Stimulated activated CD8-positive, alpha-beta memory T cell treated with anti-CD3 and anti-CD28 coated beads, Interleukin-12 subunit alpha, Interleukin-12 subunit beta, amount 100 ng/mL, for 24 hours (primary cell): ENCODE data around the gene DGKG.

Experiments
- DNase-seq: peaks from one replicate; pipeline ENCODE4 v3.0.0-alpha.2; 2020; ENCODE audit errors: extremely low read depth

The DGKG gene

GRCh38 chr3:186273586-186273985, 88.4 kb downstream of the DGKG start:
- DNase-seq = no peak

GRCh38 chr3:186270701-186271100, 91.3 kb downstream of the DGKG start:
- DNase-seq = no peak

GRCh38 chr3:186268616-186269448, 93.2 kb downstream of the DGKG start:
- no peak for DNase-seq

- DNase-seq = no peak
Observed at GRCh38 chr3:186267758-186268157, 94.3 kb downstream of the DGKG start.

GRCh38 chr3:186264608-186265400, 97.2 kb downstream of the DGKG start:
- DNase-seq = no peak

GRCh38 chr3:186261638-186262037, 100.4 kb downstream of the DGKG start:
- DNase-seq = no peak

- DNase-seq = no peak
Observed at GRCh38 chr3:186260726-186261125, 101.3 kb downstream of the DGKG start.

- no peak for DNase-seq
Observed at GRCh38 chr3:186259612-186260383, 102.2 kb downstream of the DGKG start.

GRCh38 chr3:186258968-186259367, 103.1 kb downstream of the DGKG start:
- no peak for DNase-seq

GRCh38 chr3:186257866-186258265, 104.2 kb downstream of the DGKG start:
- DNase-seq = no peak

GRCh38 chr3:186255703-186256331, 106.2 kb downstream of the DGKG start:
- DNase-seq = no peak

- DNase-seq = no peak
Observed at GRCh38 chr3:186254676-186255650, 107.1 kb downstream of the DGKG start.

GRCh38 chr3:186251948-186252619, 110.0 kb downstream of the DGKG start:
- DNase-seq = no peak

- DNase-seq = no peak
Observed at GRCh38 chr3:186248850-186249249, 113.2 kb downstream of the DGKG start.

GRCh38 chr3:186247821-186248814, 113.9 kb downstream of the DGKG start:
- no peak for DNase-seq

- DNase-seq = no peak
Observed at GRCh38 chr3:186246941-186247340, 115.1 kb downstream of the DGKG start.

GRCh38 chr3:186244016-186244415, 118.0 kb downstream of the DGKG start:
- DNase-seq = no peak

GRCh38 chr3:186241910-186242821, 119.9 kb downstream of the DGKG start:
- DNase-seq = no peak
